NCI-H2196 treated with DMSO at 0.1 percent for 48 hours (cell line): ENCODE data around the gene CCDC88B.

Source experiments
- DNase-seq: peaks from one replicate; lab custom pipeline; 2025; ENCODE audit not compliant: unreplicated experiment; lab: John Stamatoyannopoulos, UW

Gene CCDC88B

GRCh38 chr11:64382047-64382446, 42.0 kb downstream of the CCDC88B start:
- no peak for DNase-seq

GRCh38 chr11:64382586-64382985, 42.6 kb downstream of the CCDC88B start:
- DNase-seq = no peak

GRCh38 chr11:64383580-64383979, 43.6 kb downstream of the CCDC88B start:
- no peak for DNase-seq

GRCh38 chr11:64384028-64384737, 44.2 kb downstream of the CCDC88B start:
- no peak for DNase-seq

GRCh38 chr11:64384981-64385944, 45.3 kb downstream of the CCDC88B start:
- DNase-seq = no peak

GRCh38 chr11:64385945-64386704, 46.1 kb downstream of the CCDC88B start:
- DNase-seq = no peak

- DNase-seq = no peak
These were observed 47.9 kb downstream of the CCDC88B start for GRCh38 chr11:64387916-64388315.

- no peak for DNase-seq
These were observed 48.9 kb downstream of the CCDC88B start for GRCh38 chr11:64388894-64389293.

GRCh38 chr11:64389851-64390250, 49.8 kb downstream of the CCDC88B start:
- DNase-seq = no peak

- no peak for DNase-seq
These were observed 50.6 kb downstream of the CCDC88B start for GRCh38 chr11:64390558-64390957.

GRCh38 chr11:64391839-64392238, 51.8 kb downstream of the CCDC88B start:
- no peak for DNase-seq

GRCh38 chr11:64395545-64396078, 55.6 kb downstream of the CCDC88B start:
- no peak for DNase-seq

- DNase-seq = no peak
These were observed 56.1 kb downstream of the CCDC88B start for GRCh38 chr11:64396079-64396591.

- no peak for DNase-seq
These were observed 60.1 kb downstream of the CCDC88B start for GRCh38 chr11:64400102-64400501.

- DNase-seq = no peak
These were observed 60.7 kb downstream of the CCDC88B start for GRCh38 chr11:64400667-64401066.

- no peak for DNase-seq
These were observed 61.8 kb downstream of the CCDC88B start for GRCh38 chr11:64401775-64402174.

GRCh38 chr11:64403106-64403505, 63.1 kb downstream of the CCDC88B start:
- DNase-seq = no peak

- DNase-seq = no peak
These were observed 66.4 kb downstream of the CCDC88B start for GRCh38 chr11:64406221-64406946.
